Erythroblast (primary cell): ENCODE measurements around the gene MRPL57.

Source experiments
- GATA1 ChIP-seq: IDR thresholded peaks from 2 replicates; pipeline ENCODE4 v1.6.1; 2011; ENCODE audit warnings: low read depth, mild to moderate bottlenecking, control low read depth, low read length, moderate library complexity
- POLR2A ChIP-seq: IDR thresholded peaks from 2 replicates; pipeline ENCODE4 v1.6.1; 2011; ENCODE audit warnings: mild to moderate bottlenecking, low read length

DNA sequence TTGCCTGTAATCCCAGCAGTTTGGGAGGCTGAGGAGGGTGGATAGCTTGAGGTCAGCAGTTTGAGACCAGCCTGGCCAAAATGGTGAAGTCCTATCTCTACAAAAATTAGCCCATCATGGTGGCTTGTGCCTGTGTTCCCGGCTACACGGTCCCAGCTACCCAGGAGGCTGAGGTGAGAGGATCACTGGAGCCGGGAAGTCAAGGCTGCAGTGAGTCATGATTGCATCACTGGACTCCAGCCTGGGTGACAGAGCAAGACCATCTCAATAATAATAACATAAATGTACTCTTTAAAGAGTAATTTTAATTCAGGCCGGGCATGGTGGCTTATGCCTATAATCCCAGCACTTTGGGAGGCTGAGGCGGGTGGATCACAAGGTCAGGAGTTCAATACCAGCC lies 38.8 kb upstream of the MRPL57 start:
- TF ChIP-seq POLR2A (no peak), GATA1 (no peak)
